Type B pancreatic cell (in vitro differentiated cells): ENCODE data around the gene GPC6. TPM values are rescaled to one million over a fixed set of nuclear protein-coding genes. Genes with fewer than 3 reads are reported as not detected.

Experiments used
- DNase-seq: peaks from one replicate; pipeline ENCODE4 v3.0.0; 2021; ENCODE audit warnings: mixed read lengths; ENCODE audit not compliant: unreplicated experiment; ENCODE audit errors: extremely low spot score
- H3K27ac Mint-ChIP-seq: 2 replicates; pipeline ENCODE4 v1.8.0; 2021; ENCODE audit warnings: mild to moderate bottlenecking, mixed read lengths
- H3K27me3 Mint-ChIP-seq: 2 replicates; pipeline ENCODE4 v1.8.0; 2021; ENCODE audit warnings: mixed read lengths
- H3K36me3 Mint-ChIP-seq: 2 replicates; pipeline ENCODE4 v1.8.0; 2021; ENCODE audit warnings: mixed read lengths
- H3K4me1 Mint-ChIP-seq: one replicate; pipeline ENCODE4 v1.8.0; 2021; ENCODE audit warnings: mixed read lengths; ENCODE audit not compliant: unreplicated experiment
- H3K4me3 Mint-ChIP-seq: 2 replicates; pipeline ENCODE4 v1.8.0; 2021; ENCODE audit warnings: mild to moderate bottlenecking, mixed read lengths
- H3K9me3 Mint-ChIP-seq: 2 replicates; pipeline ENCODE4 v1.8.0; 2021; ENCODE audit warnings: mixed read lengths
- CTCF ChIP-seq: fragments of 200-600 bp; sonication (generic); conservative IDR thresholded peaks from 2 replicates; pipeline ENCODE4 v1.5.0; 2021; ENCODE audit warnings: antibody characterized with exemption, mild to moderate bottlenecking
- total RNA-seq: library from RNA; stranded (reverse); gene quantifications from 2 replicates; pipeline ENCODE4 v1.2.1, GENCODE V29; 2021; ENCODE audit warnings: low replicate concordance

Gene GPC6
- total RNA-seq, 1 donor from 2014 or later = 30.5 TPM

DNA sequence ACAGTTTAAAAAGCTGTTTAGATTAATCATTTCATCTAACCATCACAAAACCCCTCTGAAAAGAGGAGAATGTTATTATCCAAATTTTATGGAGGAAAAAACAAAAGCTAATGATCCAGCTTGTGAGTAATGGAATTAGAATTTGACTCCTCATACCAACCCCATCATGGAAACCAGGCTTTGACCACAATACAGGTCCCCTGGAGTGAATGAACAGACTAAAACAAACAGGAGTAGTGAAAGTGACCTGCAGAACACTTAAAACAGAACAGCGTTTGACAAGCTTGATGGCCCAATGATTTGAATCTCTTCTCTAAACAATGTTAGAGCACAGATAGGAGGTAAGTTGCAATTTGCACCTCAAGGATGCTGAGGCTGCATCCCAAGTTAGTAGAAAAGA is 1022.9 kb downstream of the GPC6 start:
- H3K4me3 Mint-ChIP-seq = no peak overlapping the region

GRCh38 chr13:94251831-94252608 is 1025.4 kb downstream of the GPC6 start:
- Mint-ChIP-seq H3K4me1 (peaks cover 25% of the 10 kb centered on the region), H3K27me3 (no peaks in the 10 kb centered on the region), H3K27ac (no peak overlapping the region), H3K36me3 (peaks cover 3% of the 10 kb centered on the region), H3K4me3 (peak overlapping the region; percentile 5), H3K9me3 (no peaks in the 10 kb centered on the region)
- no peak for TF ChIP-seq CTCF
- DNase-seq = no peak

More for the DNA sequence above, 1022.9 kb downstream of the GPC6 start:
- Mint-ChIP-seq H3K27me3 (no peaks in the 10 kb centered on the region), H3K9me3 (no peaks in the 10 kb centered on the region), H3K27ac (no peak overlapping the region), H3K36me3 (peaks cover 3% of the 10 kb centered on the region), H3K4me1 (peaks cover 22% of the 10 kb centered on the region)
- TF ChIP-seq CTCF = no peak
- DNase-seq = no peak

GRCh38 chr13:94254737-94255136 is 1028.1 kb downstream of the GPC6 start:
- Mint-ChIP-seq H3K36me3 (no peaks in the 10 kb centered on the region), H3K27ac (no peak overlapping the region), H3K4me1 (peaks cover 19% of the 10 kb centered on the region), H3K27me3 (no peaks in the 10 kb centered on the region), H3K9me3 (no peaks in the 10 kb centered on the region), H3K4me3 (no peak overlapping the region)
- TF ChIP-seq CTCF = no peak
- no peak for DNase-seq

GRCh38 chr13:94256721-94257120 is 1030.1 kb downstream of the GPC6 start:
- Mint-ChIP-seq H3K9me3 (no peaks in the 10 kb centered on the region), H3K27me3 (no peaks in the 10 kb centered on the region), H3K36me3 (no peaks in the 10 kb centered on the region), H3K27ac (no peak overlapping the region), H3K4me1 (peaks cover 20% of the 10 kb centered on the region), H3K4me3 (no peak overlapping the region)
- no peak for TF ChIP-seq CTCF
- no peak for DNase-seq

DNA sequence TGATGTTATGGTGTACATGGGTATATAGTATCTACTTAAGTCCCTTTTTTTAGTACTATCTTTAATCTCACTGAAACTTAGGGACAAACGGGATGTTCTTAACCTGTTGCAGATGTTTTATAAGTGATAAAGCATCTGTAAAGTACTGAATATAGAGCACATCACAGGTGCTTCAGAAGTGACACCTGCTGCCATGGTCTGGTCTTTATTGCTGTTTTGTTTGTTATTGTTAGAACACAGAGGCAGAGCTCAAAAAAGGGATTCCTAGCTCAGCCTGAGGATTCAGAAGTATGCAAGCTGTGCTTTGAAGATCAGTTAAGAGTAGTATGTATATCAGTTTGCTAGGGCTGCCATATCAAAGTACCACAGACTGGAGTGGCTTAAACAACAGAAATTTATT is 1033.4 kb downstream of the GPC6 start:
- TF ChIP-seq CTCF = no peak
- Mint-ChIP-seq H3K36me3 (no peaks in the 10 kb centered on the region), H3K4me3 (no peak overlapping the region), H3K4me1 (peaks cover 13% of the 10 kb centered on the region), H3K27me3 (no peaks in the 10 kb centered on the region), H3K9me3 (peaks cover 5% of the 10 kb centered on the region), H3K27ac (no peak overlapping the region)
- DNase-seq = no peak
